ENCODE measurements around the gene GMPS.

DNA sequence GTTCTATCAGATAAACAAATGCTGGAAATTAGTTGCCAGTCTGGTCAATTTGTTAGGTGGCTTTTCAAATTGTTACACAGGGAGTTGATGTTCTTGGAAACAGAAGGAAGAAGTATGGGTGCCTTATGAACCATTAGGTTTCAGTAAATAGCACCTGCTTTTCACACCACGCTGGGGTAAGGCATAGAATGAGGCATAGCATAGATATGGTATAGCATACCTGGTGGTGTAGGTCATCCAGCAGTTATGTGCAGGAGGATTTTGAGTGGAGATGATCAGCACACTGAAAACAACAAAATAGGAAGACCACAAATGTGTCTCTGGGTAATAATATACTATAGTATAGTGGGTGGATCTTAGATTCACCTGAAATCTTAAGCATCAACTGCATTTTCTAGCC is 121.4 kb downstream of the GMPS start:
- TF ChIP-seq, protein P1, sequence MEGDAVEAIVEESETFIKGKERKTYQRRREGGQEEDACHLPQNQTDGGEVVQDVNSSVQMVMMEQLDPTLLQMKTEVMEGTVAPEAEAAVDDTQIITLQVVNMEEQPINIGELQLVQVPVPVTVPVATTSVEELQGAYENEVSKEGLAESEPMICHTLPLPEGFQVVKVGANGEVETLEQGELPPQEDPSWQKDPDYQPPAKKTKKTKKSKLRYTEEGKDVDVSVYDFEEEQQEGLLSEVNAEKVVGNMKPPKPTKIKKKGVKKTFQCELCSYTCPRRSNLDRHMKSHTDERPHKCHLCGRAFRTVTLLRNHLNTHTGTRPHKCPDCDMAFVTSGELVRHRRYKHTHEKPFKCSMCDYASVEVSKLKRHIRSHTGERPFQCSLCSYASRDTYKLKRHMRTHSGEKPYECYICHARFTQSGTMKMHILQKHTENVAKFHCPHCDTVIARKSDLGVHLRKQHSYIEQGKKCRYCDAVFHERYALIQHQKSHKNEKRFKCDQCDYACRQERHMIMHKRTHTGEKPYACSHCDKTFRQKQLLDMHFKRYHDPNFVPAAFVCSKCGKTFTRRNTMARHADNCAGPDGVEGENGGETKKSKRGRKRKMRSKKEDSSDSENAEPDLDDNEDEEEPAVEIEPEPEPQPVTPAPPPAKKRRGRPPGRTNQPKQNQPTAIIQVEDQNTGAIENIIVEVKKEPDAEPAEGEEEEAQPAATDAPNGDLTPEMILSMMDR (IDR thresholded peaks at IDR 0.05), result no peak
- TF ChIP-seq EZH2 (IDR thresholded peaks at IDR 0.05) (no peak), EZH2phosphoT487 (IDR thresholded peaks at IDR 0.05) (no peak)

Data from neural progenitor cell (in vitro differentiated cells).